Upper lobe of left lung (tissue), 6 donors: ENCODE results near the gene MRPS34. TPM values are rescaled to one million over a fixed set of nuclear protein-coding genes. Genes with fewer than 3 reads are reported as not detected.

Source experiments
- ATAC-seq, 2 donors: fragments of 200-7000 bp; cut with Tn5 transposase; one replicate each; pipeline ENCODE4 v1.9.1; 2022; ENCODE audit warnings: mild to moderate bottlenecking in 2 of 2, moderate library complexity in 2 of 2; ENCODE audit not compliant: low FRiP score in 2 of 2
- DNase-seq, 2 donors: peaks; one replicate each; pipeline ENCODE4 v3.0.0-alpha.2; 2019 to 2020
- H3K27ac ChIP-seq, 4 donors: fragments of 200-600 bp; sonication (generic); one replicate each; pipeline ENCODE4 v1.5.1; 2016 to 2019
- H3K27me3 ChIP-seq, 4 donors: fragments of 200-600 bp; sonication (generic); one replicate each; pipeline ENCODE4 v1.5.1; 2017 to 2019
- H3K36me3 ChIP-seq, 4 donors: fragments of 200-600 bp; sonication (generic); one replicate each; pipeline ENCODE4 v1.5.1; 2016 to 2019
- H3K4me1 ChIP-seq, 4 donors: fragments of 200-600 bp; sonication (generic); one replicate each; pipeline ENCODE4 v1.5.1; 2018 to 2019
- H3K4me3 ChIP-seq, 4 donors: fragments of 200-600 bp; sonication (generic); one replicate each; pipeline ENCODE4 v1.5.1; 2017 to 2019; ENCODE audit warnings: mild to moderate bottlenecking in 2 of 4, moderate library complexity in 1 of 4
- H3K9me3 ChIP-seq, 4 donors: fragments of 200-600 bp; sonication (generic); one replicate each; pipeline ENCODE4 v1.5.1; 2018 to 2019
- EP300 ChIP-seq, 4 donors: sonication (generic); formaldehyde crosslinking; IDR thresholded peaks; one replicate each; pipeline ENCODE4 v1.5.1; 2017; ENCODE audit warnings: antibody characterized with exemption in 4 of 4, control low read depth in 2 of 4
- POLR2A ChIP-seq, 4 donors: fragments of 450-650 bp; IDR thresholded peaks; one replicate each; pipeline ENCODE4 v1.5.1; 2016 to 2017; ENCODE audit warnings: antibody characterized with exemption in 4 of 4, mild to moderate bottlenecking in 2 of 4
- POLR2AphosphoS5 ChIP-seq, 2 donors: sonication (generic); formaldehyde crosslinking; IDR thresholded peaks; one replicate each; pipeline ENCODE4 v1.5.1; 2017; ENCODE audit warnings: antibody characterized with exemption in 2 of 2
- WGBS, 2 donors: methylation state at CpG; one replicate each; pipeline ENCODE4 v1.1.5; 2017 to 2018; 5-methylcytosine and 5-hydroxymethylcytosine counted together
- total RNA-seq, 6 donors: library from RNA; depleted of rRNA in 4 of 6; stranded (reverse); fragments of >200 nt in 4 of 6; gene quantifications; one replicate each; pipeline versions ENCODE4 v1.1.0 to v1.2.1, GENCODE V29; 2016 to 2021
- TF ChIP-seq, protein P1 (sequence below), 6 experiments: fragments of 450-650 bp in 4 of 6; fragments of 200-600 bp in 2 of 6; sonication (generic) in 2 of 6; IDR thresholded peaks; one replicate each; pipeline ENCODE4 v1.5.1; 2016 to 2019; ENCODE audit warnings: antibody characterized with exemption in 6 of 6
- donor health status: DM: no; HTN: no; CAD: no; lungs with moderate emphysema.
- donor health status: DM: no; HTN: yes; CAD: no; lungs with severe emphysema.

The MRPS34 gene
- total RNA-seq, 6 donors from 2014 or later: 49.2 to 91.7 (median 69.8) TPM

DNA sequence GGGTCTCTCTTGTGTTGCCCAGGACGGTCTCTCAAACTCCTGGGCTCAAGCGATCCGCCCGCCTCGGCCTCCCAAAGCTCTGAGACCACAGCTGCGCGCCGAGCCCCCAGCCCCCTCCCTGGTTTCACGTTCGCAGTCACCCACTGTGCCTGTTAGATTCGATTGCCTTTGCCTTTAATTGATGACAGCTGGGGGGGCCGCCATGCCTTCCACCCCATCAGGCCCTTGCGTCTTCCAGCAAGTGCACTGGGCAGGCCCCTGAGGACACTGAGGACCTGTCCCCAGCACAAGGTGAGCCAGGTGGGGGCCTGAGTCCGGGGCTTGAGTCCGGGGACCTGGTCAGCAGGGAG lies 17.3 kb upstream of the MRPS34 start:
- WGBS, 2 donors: 94 to 99% methylated on average over 11 to 15 of the region's 15 CpGs
- Histone ChIP-seq H3K4me1 (peaks cover 3 to 29% (median 7%) of the 10 kb centered on the region in 4 donors), H3K9me3 (no peaks in the 10 kb centered on the region), H3K27me3 (no peaks in the 10 kb centered on the region), H3K36me3 (peaks cover 3 to 70% (median 43%) of the 10 kb centered on the region in 4 donors), H3K4me3 (no peak overlapping the region), H3K27ac (no peak overlapping the region)
- DNase-seq: peak in 1 of 2 donors; percentile 68
- no peak for ATAC-seq
- TF ChIP-seq POLR2A (IDR thresholded peaks at IDR 0.05) (no peak), POLR2AphosphoS5 (IDR thresholded peaks at IDR 0.05) (no peak), EP300 (IDR thresholded peaks at IDR 0.05) (no peak)
- TF ChIP-seq, protein P1, sequence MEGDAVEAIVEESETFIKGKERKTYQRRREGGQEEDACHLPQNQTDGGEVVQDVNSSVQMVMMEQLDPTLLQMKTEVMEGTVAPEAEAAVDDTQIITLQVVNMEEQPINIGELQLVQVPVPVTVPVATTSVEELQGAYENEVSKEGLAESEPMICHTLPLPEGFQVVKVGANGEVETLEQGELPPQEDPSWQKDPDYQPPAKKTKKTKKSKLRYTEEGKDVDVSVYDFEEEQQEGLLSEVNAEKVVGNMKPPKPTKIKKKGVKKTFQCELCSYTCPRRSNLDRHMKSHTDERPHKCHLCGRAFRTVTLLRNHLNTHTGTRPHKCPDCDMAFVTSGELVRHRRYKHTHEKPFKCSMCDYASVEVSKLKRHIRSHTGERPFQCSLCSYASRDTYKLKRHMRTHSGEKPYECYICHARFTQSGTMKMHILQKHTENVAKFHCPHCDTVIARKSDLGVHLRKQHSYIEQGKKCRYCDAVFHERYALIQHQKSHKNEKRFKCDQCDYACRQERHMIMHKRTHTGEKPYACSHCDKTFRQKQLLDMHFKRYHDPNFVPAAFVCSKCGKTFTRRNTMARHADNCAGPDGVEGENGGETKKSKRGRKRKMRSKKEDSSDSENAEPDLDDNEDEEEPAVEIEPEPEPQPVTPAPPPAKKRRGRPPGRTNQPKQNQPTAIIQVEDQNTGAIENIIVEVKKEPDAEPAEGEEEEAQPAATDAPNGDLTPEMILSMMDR (IDR thresholded peaks at IDR 0.05): no peak

GRCh38 chr16:1789643-1790045 lies 16.7 kb upstream of the MRPS34 start:
- no peaks in the 10 kb centered on the region for H3K9me3 ChIP-seq
- no peak for TF ChIP-seq POLR2A (IDR thresholded peaks at IDR 0.05)
- TF ChIP-seq EP300 (IDR thresholded peaks at IDR 0.05): no peak
- no peak for TF ChIP-seq POLR2AphosphoS5 (IDR thresholded peaks at IDR 0.05)
- TF ChIP-seq, protein P1 (IDR thresholded peaks at IDR 0.05): no peak
- no peak overlapping the region for H3K4me3 ChIP-seq
- peaks cover 3 to 29% (median 7%) of the 10 kb centered on the region in 4 donors for H3K4me1 ChIP-seq
- WGBS, 2 donors: 84 to 97% methylated on average over 5 to 22 of the region's 25 CpGs
- no peaks in the 10 kb centered on the region for H3K27me3 ChIP-seq
- H3K27ac ChIP-seq: no peak overlapping the region
- peak in 1 of 2 donors; percentile 79 for DNase-seq
- no peak for ATAC-seq
- peaks cover 3 to 71% (median 43%) of the 10 kb centered on the region in 4 donors for H3K36me3 ChIP-seq

GRCh38 chr16:1788708-1789100 lies 15.8 kb upstream of the MRPS34 start:
- H3K4me3 ChIP-seq: no peak overlapping the region
- TF ChIP-seq, protein P1 (IDR thresholded peaks at IDR 0.05): no peak
- no peak for TF ChIP-seq POLR2A (IDR thresholded peaks at IDR 0.05)
- no peak for TF ChIP-seq EP300 (IDR thresholded peaks at IDR 0.05)
- TF ChIP-seq POLR2AphosphoS5 (IDR thresholded peaks at IDR 0.05): no peak
- DNase-seq: peak; percentile 20 to 73
- ATAC-seq: no peak
- 68 to 79% methylated on average over 6 to 19 of the region's 19 CpGs for WGBS, 2 donors
- no peaks in the 10 kb centered on the region for H3K27me3 ChIP-seq
- no peak overlapping the region for H3K27ac ChIP-seq
- no peaks in the 10 kb centered on the region for H3K9me3 ChIP-seq
- peaks cover 3 to 71% (median 43%) of the 10 kb centered on the region in 4 donors for H3K36me3 ChIP-seq
- peaks cover 8 to 29% (median 10%) of the 10 kb centered on the region in 4 donors for H3K4me1 ChIP-seq

DNA sequence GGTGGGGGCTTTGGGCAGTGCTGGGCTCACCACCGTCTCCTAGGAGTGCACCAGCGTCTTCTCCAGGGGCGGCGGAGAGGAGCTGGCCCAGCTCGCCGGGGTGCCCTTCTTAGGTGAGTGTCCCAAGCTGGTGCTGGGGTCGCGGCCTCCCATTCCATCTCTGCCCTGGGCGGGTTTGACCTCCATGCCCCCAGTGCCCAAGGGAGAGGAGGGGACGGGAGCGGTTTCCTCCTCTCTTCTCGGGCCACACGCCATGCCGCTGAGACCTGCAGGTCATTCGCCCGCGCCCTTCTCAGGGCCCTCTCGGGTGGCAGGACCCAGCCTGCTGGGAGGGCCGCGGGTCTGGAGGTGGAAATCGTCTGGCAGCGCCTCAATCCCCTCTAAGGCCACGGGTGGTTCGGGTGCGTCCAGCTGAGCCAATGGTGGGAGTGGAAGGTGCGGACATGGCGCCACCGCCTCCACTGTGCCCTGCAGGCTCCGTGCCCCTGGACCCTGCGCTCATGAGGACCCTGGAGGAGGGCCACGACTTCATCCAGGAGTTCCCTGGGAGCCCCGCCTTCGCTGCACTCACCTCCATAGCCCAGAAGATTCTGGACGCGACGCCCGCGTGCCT lies 15.3 kb upstream of the MRPS34 start:
- Histone ChIP-seq H3K36me3 (peaks cover 3 to 71% (median 43%) of the 10 kb centered on the region in 4 donors), H3K27me3 (no peaks in the 10 kb centered on the region), H3K4me3 (no peak overlapping the region), H3K9me3 (no peaks in the 10 kb centered on the region), H3K4me1 (peaks cover 11 to 29% (median 11%) of the 10 kb centered on the region in 4 donors), H3K27ac (no peak overlapping the region)
- DNase-seq: peak in 1 of 2 donors; percentile 79
- TF ChIP-seq POLR2A (IDR thresholded peaks at IDR 0.05) (no peak), POLR2AphosphoS5 (IDR thresholded peaks at IDR 0.05) (no peak), EP300 (IDR thresholded peaks at IDR 0.05) (no peak)
- TF ChIP-seq, protein P1 (IDR thresholded peaks at IDR 0.05): no peak
- no peak for ATAC-seq
- WGBS, 2 donors: 90 to 93% methylated on average over 30 to 34 of the region's 38 CpGs
